Measurements from ENCODE around the gene RETSAT.

GRCh38 chr2:85388878-85389538, 34.7 kb upstream of the RETSAT start:
- TF ChIP-seq CTCF (IDR thresholded peaks at IDR 0.05; ENCODE audit: low read depth, low read length) = no peak
- TF ChIP-seq EZH2phosphoT487 (IDR thresholded peaks at IDR 0.05; ENCODE audit: low read depth) = no peak

Measured in OCI-LY3 (cell line).